CD4-positive, alpha-beta T cell treated with Interleukin-4 for 4 hours (primary cell): Measurements from ENCODE around the gene GABRP.
"Not testable (repeated sequence)": the region's sequence is repeated elsewhere in the genome, so short reads cannot be mapped to it uniquely, and the experiment has no call there.

Source experiments
- DNase-seq: peaks from one replicate; pipeline ENCODE4 v3.0.0-alpha.2; 2020

The GABRP gene

DNA sequence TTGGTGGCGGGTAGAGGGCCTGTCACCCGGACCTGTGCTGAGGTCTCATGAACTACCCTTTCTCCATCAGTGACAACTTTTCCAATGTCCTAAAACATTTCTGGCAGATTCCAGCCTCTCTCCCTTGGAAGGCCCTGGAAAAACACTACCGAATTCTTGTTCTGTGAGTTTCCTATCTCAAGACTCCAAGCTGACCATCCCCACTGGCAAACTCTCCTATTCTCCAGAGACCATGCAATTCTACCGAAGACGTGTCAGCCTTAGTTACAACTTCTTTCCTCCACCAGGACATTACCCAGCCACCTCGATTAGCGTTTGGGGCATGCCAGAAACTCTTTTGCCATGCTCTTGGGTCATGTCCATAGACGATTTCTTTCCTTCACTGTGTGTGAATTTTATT lies 26.8 kb upstream of the GABRP start:
- DNase-seq: no peak

DNA sequence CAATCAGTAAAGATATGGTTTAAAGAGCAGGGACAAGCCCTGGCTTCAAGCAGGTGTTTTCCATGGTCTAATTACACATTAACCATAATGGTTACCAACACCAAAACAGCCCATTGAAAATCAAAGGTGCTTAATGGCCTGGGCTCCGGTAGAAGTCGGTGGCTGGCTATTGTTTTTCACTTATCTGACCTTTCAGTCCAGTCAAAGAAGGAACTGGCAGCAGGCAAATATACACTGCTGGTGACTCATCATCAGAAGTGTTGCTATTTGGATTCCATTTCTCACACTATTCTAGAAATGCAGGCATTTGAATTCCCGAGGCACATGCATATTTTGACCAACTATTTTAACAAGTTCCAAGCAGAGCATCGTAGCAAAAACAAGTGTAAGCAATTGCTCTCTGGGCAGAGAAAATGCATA lies 26.3 kb upstream of the GABRP start:
- DNase-seq: no peak

DNA sequence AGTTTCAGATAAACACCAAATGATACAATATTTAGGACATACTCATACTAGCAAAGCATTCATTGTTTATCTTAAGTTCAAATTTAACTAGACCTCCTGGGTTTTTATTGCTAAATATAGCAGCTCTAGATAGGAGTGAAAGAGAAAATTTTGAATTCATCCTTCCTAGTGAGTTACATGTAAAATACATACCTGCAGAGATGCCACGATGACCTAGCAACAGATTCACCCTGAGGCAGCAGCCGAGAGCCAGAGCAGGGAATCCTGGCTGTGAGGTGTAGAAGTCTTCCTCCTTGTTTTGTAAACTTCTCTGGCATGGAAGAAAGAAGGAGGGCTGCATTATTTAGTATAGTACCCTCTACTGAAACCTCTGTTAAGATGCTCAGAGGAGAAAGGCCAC lies 25.9 kb upstream of the GABRP start:
- no peak for DNase-seq

DNA sequence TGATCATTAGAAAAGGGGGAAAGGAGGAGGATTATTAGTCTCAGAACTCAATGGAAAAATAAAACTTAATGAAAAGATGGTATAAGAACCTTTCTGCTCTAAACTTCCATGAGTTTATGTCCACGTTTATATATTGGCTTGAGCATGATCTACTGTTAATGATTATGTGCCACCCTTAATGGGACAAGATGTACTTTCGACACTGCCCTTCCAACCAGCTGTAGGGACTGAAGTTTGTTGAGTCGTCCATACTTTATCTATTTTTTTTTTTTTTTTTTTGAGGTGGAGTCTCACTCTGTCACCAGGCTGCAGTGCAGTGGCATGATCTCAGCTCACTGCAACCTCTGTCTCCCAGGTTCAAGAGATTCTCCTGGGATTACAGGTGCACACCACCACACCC lies 25.0 kb upstream of the GABRP start:
- no peak for DNase-seq

DNA sequence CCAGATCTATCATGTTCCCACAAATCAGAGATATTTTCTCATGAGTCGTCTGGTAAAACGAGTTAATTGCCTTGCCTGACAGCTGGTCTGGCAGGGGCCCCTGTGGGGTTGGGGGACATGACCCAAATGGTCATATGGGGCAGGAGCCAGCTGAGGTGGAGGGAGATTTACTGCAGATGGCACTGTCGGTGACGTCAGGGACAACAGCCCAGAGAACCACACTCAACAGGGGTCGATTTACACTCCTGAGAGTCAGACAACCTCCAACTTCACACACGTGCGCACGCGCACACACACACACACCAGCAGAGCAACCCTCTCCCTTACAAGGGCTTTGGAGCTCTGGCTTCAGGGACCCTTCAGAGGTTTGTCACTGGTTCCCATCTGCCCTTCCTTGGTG lies 23.4 kb upstream of the GABRP start:
- no peak for DNase-seq

DNA sequence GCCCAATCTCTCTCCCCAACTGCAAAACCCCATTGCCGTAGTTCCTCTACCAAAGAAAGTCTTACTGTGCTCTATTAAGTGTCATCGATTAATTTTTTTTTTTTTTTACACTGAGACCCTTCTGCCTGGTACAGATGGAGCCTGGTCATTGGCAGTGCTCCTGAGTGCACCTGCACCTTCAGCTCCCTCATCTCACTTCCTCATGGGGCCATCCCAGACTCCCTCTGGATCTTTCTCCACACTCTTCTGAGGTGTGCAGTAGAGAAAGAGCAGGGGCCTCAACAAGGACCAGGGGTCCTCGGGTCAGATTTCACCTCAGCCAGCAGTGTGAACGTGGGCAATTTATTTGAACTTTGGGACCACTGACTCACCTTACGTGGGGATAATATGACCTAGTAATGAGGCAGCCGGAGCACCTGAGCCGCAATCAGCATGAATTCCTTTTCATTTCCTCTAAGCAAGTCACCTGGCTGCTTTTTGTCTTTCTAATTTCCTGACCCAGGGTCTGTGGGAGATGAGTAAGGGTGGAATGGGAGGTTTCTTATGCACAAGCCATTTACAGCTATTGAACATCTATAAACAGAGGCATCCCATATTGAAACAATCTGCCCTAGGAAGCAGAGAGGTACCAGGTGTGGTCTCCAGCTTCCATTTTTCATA lies 22.3 kb upstream of the GABRP start:
- DNase-seq: no peak

DNA sequence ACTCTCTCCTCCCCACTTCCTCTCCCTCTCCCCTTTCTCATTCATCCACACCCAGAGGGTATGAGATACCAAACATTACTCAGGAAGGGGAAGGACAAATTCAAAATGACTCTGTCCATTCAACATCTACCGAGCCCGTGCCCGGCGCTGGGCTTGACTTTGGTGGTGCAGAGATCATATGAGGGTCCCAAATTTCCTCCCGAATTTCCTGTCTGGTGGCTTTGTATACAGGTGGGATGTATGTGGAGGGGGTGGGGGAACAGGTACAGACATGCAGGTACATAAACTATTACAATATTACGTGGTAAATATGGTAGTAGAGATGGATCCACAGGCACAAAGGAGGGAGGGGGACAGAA lies 21.8 kb upstream of the GABRP start:
- no peak for DNase-seq

DNA sequence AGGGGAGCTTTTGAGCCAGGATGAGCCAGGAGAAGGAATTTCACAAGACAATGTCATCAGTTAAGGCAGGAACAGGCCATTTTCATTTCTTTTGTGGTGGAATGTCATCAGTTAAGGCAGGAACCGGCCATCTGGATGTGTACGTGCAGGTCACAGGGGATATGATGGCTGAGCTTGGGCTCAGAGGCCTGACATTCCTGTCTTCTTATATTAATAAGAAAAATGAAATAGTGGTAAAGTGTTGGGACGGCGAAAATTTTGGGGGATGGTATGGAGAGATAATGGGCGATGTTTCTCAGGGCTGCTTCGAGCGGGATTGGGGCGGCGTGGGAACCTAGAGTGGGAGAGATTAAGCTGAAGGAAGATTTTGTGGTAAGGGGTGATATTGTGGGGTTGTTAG lies 21.2 kb upstream of the GABRP start:
- not testable (repeated sequence) for DNase-seq

DNA sequence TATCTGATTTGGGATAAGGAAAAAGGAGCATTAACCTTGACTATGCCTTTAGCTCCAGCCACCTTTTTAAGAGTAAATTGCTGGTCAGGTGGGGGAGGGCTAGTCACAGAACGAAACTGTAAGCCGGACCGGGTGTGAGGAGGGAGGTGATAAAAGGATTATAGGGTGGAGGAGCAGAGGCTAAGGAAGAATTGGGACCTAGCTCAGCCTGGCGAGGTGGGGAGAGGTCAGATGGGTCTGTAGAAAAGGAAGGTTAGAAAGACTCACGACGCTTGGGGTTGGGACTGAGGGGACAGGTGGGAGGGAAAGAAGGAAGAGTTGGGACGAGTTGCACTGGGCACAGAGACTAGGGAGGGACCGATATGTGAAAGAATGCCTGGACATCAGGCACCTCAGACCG lies 17.7 kb upstream of the GABRP start:
- DNase-seq: not testable (repeated sequence)

DNA sequence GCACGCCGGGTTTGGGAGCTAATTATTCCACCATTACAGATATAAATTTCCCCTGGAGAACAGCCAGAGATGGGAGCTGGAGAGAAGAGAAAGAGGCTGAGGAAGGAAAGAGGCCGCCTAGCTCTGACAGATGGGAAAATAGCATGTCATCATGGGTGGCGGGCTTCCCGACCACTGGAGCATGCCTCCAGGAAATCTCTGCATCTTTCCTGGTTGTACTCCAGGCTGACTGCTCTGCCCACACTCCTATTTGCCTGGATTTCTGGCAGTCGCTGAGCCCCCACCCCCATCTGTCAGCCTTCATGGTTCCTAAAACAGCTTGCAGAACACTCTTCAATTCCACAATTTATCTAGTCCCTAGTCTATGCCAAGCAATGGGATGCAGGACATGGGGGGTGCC lies 14.3 kb upstream of the GABRP start:
- DNase-seq: no peak

DNA sequence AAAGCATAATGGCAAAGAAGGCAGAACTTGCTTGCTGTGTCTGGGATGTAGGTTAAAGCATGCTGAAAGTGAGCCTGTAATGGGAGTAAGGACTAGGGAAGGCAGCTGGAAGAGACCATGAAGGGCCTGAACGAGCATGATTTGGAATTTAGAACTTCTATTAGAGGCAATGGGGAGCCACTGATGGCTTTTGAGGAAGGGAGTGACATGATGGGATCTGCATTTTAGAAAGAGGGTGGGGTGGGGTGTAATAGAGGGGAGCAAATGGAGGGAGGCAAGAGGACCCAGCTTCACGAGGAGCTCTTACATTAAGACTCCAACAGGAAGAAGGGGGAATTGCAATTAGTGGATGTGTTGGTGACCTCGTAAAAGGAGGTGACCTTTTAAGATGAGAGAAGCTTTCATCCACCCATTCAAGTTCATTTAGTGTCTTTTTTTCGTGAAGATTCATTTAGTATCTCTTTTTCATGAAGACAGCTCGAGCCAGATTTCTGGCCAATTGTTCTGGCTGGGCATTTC lies 13.6 kb upstream of the GABRP start:
- DNase-seq: no peak

DNA sequence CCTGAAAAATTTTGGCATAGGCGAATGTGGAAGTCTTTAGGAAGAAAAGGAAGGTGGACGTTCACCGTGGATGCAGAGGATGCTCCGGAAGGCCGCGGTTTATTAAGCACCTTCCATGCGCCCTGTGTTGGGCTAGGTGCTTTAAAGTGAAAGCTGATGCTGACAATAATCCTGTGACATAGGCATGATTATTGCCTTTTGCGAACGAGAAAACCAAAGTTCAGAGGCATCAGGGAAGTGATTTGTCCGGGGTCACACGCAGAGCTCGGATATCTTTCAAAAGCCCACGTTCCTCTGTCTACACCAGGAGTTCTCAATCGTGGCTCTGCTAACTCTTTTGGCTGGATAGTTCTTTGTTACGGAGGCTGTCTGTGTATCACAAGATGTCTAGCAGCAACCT lies 12.0 kb upstream of the GABRP start:
- no peak for DNase-seq

DNA sequence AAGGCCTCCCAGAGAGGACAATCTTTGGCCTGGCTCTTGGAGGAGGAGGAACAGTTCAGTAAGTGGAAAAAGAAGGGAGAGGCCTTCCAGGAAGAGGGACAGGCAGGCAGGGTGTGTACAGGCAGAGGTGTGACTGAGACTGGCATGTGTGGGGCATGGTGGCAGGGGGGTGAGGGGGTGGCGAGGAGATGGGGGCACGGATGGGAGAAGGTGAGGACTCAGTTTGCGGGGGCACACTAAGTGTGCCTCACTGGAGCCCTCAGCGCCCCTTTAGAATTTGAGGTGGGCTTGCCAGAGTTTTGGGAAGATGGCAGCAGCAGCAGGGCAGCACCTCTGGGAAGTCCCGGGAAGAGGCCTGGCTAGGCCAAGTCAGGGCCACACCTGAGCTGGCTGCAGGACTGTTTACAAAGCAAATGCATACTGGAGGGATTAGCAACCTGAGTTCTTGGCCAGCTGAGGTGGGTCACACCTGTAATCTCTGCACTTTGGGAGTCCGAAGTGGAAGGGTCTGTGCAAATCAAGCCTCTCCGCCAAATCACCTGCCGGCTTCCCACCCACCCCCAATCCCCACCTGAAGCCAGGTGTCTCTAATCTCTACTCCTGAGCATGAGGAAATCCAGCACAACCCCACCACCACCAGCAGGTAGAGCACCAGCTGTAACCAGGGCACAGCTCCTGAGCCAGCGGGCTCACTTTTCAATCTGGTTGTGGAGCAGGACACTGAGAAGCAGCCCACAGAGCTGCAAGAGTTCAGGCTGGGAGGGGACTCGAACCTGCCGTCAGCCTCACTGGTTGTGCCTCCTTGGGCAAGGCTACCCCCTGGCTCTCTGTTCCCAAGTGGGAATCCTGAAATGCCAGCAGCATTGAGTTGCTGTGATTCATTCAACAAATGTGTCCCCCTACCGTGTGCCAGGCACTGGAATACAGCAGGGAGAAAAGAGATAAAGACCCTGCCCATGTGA lies 10.2 kb upstream of the GABRP start:
- DNase-seq: no peak

DNA sequence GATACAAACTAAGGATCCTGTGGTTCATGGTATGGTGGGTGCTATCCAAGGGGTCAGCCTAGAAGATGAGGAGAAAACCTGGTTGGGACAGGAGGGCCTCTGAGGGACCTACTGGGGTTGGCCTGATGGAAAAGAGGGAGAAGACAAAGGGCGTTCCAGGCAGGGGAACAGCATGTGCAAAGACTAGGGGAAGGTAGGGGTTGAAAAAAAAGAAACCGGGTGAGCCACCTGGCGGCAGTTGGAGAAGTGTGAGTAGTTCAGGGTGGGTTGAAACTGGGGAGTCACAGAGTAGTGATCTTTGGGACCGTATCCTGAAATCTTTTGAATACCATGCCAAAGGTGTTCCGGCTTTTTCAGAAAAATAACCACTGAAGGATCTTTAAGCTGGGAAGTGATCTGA lies 8.7 kb upstream of the GABRP start:
- no peak for DNase-seq

DNA sequence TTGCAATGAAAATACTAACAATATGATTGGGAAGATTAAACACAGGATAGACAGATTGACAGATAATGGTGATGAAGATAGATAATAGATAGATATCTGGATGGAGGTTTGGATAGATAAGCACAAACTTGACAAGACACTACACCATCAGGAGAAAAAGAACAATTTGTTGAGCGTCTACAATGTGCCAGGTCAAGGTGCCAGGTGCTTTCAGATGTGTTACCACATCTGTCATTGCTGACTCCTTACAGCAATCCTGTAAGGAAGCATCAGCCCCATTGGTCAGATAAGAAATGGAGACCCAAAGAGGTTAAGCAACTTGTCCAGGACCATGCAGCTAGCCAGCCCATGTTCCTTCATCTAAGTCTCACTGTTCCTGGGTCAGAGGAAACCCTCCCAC lies 1.6 kb upstream of the GABRP start:
- no peak for DNase-seq

DNA sequence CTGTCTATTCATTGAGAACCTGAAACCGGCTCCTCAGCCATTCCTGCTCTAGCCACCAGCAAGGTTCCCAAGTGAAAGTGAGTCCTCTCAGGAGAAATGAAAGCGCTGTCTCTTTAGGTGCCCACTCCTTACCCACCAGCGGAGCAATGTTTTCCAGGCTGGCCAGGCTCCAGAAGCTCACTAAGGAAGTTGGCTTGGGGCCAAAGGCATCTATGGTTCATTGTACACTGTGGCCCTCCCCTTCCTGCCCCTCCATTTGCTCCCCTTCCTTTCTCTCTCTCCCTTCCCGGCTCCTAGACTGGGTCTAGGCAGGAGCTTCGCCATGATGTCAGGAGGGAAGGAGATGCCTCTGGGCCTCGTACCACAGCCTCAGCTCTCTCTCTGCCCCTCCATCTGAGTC lies 1.1 kb upstream of the GABRP start:
- no peak for DNase-seq

DNA sequence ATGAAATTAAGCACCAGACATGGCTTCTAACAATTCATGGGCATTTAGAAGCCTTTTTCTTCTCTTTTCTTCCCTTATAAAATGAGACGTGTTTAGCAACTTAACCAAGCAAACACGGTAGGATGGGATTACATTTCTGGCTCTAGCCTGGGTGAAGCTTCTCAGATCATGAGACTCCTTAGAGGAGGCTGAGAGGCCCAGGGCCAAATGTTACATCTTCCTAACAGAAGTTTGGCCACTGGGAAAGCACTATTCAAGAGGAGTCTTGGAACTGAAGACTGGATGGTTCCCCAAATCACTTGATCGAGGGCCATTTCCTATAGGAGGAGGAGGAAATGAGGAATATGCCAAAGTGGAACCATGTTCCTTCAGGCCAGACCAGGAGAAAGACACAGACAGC lies 1.9 kb downstream of the GABRP start:
- DNase-seq: no peak

DNA sequence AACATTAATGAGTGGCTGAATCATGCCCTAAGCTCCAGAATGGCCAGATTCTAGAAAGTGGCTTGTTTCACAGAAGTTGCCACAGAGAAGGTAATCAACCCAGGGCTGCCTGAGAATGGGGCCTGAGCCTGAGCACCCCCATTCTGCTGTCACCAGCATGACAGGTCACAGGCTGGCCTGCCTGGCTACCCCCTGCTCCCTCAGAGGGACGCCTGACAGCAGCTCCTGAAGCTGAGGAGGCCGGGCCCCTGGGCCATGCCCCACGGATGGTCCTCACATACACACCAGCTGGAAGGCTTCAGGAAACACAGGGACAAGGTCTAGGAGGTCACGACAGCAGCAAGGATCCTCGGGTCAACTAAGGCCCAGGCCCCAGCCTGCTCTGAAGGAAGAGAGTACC lies 3.7 kb downstream of the GABRP start:
- no peak for DNase-seq

DNA sequence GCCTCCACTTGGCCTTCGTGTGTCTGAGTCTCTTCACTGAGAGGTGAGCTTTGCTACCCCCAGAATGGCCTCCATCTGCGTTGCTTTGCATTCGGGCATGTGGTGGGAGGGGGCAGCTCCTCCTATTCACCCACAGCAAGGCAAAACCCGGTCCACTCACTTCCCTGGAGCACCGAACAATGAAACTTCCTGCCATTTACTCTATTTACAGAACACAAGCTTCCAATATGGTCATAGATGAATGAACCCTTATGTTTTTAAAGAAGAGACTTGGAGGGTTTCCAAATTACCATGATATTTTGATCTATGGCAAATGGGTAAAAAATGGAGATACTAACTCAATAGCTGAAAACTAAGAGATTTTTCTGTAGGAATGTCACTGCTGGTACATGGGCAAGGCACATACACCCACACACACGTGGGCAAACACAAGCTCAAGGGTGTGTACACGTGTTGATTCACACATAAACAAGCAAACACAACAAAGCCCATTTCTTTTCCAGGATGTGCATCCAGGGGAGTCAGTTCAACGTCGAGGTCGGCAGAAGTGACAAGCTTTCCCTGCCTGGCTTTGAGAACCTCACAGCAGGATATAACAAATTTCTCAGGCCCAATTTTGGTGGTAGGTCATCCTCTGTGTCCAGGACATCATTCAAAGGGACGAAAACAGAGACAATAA lies 5.2 kb downstream of the GABRP start:
- DNase-seq: no peak

DNA sequence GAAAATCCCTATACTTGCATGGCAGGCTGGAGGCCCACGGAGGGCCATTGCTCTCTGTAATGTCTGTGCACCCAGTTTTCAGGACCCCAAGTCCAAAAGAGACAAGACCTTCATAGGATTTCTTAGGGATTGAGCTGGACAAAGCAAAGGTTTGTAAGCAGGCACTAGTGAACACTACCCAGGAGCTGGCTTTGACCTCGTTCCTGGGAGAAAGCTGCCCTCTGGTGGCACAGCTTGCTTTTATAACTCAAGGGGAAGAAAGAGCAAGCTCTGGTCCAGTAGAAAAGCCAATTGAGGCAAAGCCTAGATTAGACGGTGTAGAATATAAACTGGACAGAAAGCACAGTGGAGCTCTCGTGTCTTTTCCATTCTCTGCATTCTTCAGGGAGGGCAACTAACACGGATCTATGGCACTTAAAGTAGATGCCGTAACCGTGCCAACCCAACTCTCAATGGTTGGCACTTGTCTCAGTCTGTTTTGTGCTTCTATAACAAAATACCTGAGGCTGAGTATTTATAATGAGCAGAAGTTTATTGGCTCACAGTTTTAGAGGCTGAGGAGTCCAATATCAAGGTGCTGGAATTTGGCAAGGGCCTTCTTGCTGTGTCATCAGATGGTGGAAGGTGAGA lies 7.9 kb downstream of the GABRP start:
- no peak for DNase-seq

DNA sequence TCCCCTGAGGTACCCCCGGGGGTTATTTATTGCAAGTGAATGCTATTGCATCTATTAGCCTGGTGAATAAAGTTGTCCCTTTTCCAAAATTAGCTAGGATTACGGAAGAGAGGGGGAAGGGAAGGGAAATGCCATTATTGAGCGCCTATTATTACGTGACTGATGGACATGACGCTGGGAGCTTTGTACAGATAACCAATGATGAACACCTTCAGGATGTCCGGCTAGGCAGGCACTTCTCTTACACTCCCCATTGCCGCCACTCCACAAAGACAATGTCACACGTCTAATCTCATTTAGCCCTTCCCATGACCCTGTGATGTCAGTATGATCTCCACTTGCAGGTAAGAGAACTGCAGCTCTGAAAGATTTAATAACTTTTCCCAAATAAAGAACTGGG lies 9.4 kb downstream of the GABRP start:
- DNase-seq: no peak

DNA sequence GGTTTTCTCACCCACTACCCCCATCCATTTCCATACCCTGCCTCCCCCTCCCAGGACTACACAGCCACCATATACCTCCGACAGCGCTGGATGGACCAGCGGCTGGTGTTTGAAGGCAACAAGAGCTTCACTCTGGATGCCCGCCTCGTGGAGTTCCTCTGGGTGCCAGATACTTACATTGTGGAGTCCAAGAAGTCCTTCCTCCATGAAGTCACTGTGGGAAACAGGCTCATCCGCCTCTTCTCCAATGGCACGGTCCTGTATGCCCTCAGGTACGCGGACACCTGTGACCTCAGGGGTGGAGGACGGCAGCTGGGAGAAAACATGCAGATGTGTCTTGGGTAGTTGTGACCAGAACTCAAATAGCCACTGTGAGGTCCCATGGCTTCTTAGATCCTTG lies 11.6 kb downstream of the GABRP start:
- DNase-seq: no peak

DNA sequence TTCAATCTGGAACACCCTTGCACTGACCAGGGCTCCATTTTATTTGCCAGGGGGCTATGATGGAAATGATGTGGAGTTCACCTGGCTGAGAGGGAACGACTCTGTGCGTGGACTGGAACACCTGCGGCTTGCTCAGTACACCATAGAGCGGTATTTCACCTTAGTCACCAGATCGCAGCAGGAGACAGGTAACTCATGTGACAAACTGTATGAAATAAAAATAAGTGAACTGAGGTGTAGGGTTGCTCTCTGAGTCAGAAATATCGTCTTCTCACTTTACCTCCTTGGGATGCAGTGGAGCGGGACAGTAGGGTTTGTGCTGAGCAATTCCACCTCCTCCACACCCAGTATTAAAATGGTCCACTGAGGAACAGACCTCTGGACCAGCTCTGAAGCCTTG lies 22.1 kb downstream of the GABRP start:
- DNase-seq: no peak
